ENCODE measurements around the gene RAB27A. TPM values are rescaled to one million over a fixed set of nuclear protein-coding genes. Genes with fewer than 3 reads are reported as not detected.
"Not testable (repeated sequence)": the region's sequence is repeated elsewhere in the genome, so short reads cannot be mapped to it uniquely, and the experiment has no call there.

The RAB27A gene
- total RNA-seq, 1 experiment from 2014 or later = 36.0 TPM

DNA sequence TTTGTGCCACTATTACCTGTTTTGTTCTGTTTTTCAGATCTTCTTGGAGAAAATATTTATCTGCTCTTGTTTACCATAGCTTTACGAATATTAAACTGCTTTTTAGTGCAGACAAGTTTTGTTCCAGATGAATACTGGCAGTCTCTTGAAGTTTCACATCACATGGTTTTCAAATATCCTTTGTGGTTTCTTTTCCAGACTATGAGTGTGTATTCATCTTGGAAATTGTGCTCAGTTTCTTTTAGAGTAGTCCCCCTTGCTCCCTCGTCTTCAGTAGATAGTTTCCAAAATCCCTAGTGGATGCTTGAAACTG is 30.6 kb upstream of the RAB27A start:
- Mint-ChIP-seq H3K9me3 (ENCODE audit: unreplicated experiment) (no peaks in the 10 kb centered on the region), H3K4me3 (ENCODE audit: unreplicated experiment) (peak overlapping the region; percentile 93), H3K27me3 (ENCODE audit: insufficient read depth, unreplicated experiment) (no peaks in the 10 kb centered on the region), H3K36me3 (ENCODE audit: insufficient read depth, unreplicated experiment) (peaks cover 23% of the 10 kb centered on the region), H3K4me1 (ENCODE audit: insufficient read depth, unreplicated experiment) (peaks cover 14% of the 10 kb centered on the region), H3K27ac (ENCODE audit: low read depth, unreplicated experiment) (no peak overlapping the region)
- TF ChIP-seq, protein P1, sequence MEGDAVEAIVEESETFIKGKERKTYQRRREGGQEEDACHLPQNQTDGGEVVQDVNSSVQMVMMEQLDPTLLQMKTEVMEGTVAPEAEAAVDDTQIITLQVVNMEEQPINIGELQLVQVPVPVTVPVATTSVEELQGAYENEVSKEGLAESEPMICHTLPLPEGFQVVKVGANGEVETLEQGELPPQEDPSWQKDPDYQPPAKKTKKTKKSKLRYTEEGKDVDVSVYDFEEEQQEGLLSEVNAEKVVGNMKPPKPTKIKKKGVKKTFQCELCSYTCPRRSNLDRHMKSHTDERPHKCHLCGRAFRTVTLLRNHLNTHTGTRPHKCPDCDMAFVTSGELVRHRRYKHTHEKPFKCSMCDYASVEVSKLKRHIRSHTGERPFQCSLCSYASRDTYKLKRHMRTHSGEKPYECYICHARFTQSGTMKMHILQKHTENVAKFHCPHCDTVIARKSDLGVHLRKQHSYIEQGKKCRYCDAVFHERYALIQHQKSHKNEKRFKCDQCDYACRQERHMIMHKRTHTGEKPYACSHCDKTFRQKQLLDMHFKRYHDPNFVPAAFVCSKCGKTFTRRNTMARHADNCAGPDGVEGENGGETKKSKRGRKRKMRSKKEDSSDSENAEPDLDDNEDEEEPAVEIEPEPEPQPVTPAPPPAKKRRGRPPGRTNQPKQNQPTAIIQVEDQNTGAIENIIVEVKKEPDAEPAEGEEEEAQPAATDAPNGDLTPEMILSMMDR (IDR thresholded peaks at IDR 0.05; ENCODE audit: unreplicated experiment) = no peak
- ChIA-PET POLR2A (interaction anchor here (0.6 to 3.3 kb wide), 8 partner anchors 32 to 1394 kb away, joined by 3 to 22 read pairs (median 6); partner anchors contain the start of gene RSL24D1), CTCF (interaction anchor here (1.0 to 1.7 kb wide), 3 partner anchors 9 to 115 kb away, joined by 3 read pairs; no protein-coding TSS in a partner anchor)
- no TSS peak for BruUV-seq (replicated peaks)
- no peak for DNase-seq (ENCODE audit: unreplicated experiment)
- intact Hi-C loops (cut with micrococcal nuclease) = no loop called here

DNA sequence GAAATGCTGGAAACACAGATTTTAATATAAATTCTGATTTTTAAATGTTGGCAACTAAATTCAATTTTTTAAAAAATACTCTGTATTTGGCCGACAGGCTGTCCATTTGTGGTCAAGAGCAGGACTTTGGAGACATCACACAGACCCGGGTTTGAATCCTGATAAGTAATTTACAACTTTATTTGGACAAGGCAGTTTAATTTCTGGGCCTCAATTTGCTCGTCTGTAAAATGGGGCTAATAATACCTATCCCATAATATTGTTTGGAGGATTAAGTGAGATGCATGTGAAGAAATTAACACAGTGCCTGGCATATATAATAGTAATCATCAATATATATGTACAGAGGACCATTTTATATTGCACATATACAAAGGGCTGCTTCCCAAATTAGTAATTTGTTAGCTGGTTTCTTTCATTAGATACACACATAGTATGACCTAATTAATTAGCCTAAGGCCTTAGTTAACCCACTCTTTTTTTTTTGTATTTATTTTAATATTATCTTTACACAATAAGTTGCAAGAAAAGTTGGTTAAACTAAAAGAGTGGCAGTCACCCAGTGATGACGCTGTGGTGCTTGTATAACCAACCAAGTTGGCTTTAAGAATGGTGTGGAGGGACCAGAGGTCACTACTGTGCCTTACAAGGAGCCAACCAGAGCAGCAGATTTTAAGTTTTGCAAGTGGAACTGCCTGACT is 30.1 kb upstream of the RAB27A start:
- H3K27ac Mint-ChIP-seq (ENCODE audit: low read depth, unreplicated experiment) = peak overlapping the region; percentile 98
- peak; percentile 22 for DNase-seq (ENCODE audit: unreplicated experiment)
- ChIA-PET POLR2A (interaction anchor here (0.6 to 3.3 kb wide), 27 partner anchors 9 to 1410 kb away, joined by 3 to 22 read pairs (median 4); partner anchors contain the start of genes CCPG1, PIERCE2 and RSL24D1), CTCF (interaction anchor here (0.6 to 2.3 kb wide), 9 partner anchors 9 to 639 kb away, joined by 3 to 12 read pairs (median 3); partner anchors contain the start of genes CCPG1 and PIERCE2)
- TF ChIP-seq, protein P1 (IDR thresholded peaks at IDR 0.05; ENCODE audit: unreplicated experiment) = no peak
- peak overlapping the region; percentile 93 for H3K4me3 Mint-ChIP-seq (ENCODE audit: unreplicated experiment)
- H3K4me1 Mint-ChIP-seq (ENCODE audit: insufficient read depth, unreplicated experiment) = peaks cover 15% of the 10 kb centered on the region
- peaks cover 18% of the 10 kb centered on the region for H3K36me3 Mint-ChIP-seq (ENCODE audit: insufficient read depth, unreplicated experiment)
- H3K27me3 Mint-ChIP-seq (ENCODE audit: insufficient read depth, unreplicated experiment) = no peaks in the 10 kb centered on the region
- BruUV-seq (replicated peaks) = TSS peak; percentile 67
- H3K9me3 Mint-ChIP-seq (ENCODE audit: unreplicated experiment) = no peaks in the 10 kb centered on the region
- intact Hi-C loops (cut with micrococcal nuclease) = loop anchor here (1.0 kb wide), 3 partner anchors 89 to 322 kb away; partner anchors contain the start of genes CCPG1 and PIERCE2

DNA sequence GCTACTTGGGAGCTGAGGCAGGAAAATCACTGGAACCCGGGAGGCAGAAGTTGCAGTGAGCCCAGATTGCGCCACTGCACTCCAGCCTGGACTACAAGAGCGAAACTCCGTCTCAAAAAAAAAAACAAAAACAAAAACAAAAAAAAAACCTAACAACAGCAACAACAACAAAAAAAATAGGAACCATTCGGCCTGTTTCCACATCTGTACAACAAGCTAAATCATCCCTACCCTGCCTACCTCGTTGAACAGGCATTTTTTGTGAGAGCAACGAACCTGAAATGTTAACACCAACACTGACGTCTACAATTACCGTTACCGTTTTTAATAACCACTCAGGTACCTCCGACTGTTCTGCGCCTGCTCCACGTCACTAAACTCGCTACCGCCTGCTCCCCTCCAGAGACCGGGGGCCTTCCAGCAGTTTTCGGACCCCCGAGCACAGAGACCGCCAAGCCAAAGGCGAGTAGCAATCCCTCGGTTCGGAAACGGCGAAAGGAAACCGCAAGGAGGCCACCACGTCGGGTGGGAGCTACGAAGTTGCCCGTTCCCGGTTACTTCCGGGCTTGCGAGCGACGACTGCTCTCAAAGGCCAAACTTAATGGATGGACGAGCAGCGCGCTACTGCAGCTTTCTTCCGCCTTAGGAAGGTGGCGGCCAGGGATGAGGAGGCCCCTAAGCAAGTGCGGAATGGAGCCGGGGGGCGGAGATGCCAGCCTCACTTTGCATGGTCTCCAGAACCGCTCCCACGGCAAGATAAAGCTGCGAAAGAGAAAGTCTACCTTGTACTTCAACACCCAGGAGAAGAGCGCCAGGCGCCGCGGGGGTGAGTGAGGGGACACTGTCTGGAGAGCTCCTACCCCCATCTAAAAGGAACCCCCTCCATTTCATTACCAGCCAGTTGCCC is 29.2 kb upstream of the RAB27A start, which contains the start of the genes PIGB and PIGBOS1:
PIGB (plus strand) TSS at position 635 of the 907 bp plus-strand sequence; CDS start at position 664, 29 bp downstream.
PIGBOS1 (minus strand) TSS at position 536 of the 907 bp plus-strand sequence. CDS start 1,331 bp downstream, outside the sequence.
- BruUV-seq (replicated peaks) = TSS peak; percentile 58
- peak within 1 kb of the TSS; percentile 98 for H3K27ac Mint-ChIP-seq (ENCODE audit: low read depth, unreplicated experiment)

DNA sequence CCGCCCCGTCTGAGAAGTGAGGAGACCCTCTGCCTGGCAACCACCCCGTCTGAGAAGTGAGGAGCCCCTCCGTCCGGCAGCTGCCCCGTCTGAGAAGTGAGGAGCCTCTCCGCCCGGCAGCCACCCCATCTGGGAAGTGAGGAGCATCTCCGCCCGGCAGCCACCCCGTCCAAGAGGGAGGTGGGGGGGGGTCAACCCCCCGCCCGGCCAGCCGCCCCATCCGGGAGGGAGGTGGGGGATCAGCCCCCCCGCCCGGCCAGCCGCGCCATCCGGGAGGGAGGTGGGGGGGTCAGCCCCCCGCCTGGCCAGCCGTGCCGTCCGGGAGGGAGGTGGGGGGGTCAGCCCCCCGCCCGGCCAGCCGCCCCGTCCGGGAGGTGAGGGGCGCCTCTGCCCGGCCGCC is 13.2 kb upstream of the RAB27A start:
- not testable (repeated sequence) for H3K4me3 Mint-ChIP-seq (ENCODE audit: unreplicated experiment)

More for the DNA sequence above, 29.2 kb upstream of the RAB27A start, which contains the start of the genes PIGB and PIGBOS1:
- POLR2A ChIA-PET = interaction anchor here (0.6 to 3.3 kb wide), 28 partner anchors 9 to 1411 kb away, joined by 3 to 22 read pairs (median 4); partner anchors contain the start of genes CCPG1, PIERCE2 and RSL24D1
- peaks cover 18% of the 10 kb centered on the region for H3K36me3 Mint-ChIP-seq (ENCODE audit: insufficient read depth, unreplicated experiment)
- H3K9me3 Mint-ChIP-seq (ENCODE audit: unreplicated experiment) = no peaks in the 10 kb centered on the region
- H3K4me3 Mint-ChIP-seq (ENCODE audit: unreplicated experiment) = peak within 1 kb of the TSS; percentile 93
- H3K27me3 Mint-ChIP-seq (ENCODE audit: insufficient read depth, unreplicated experiment) = no peaks in the 10 kb centered on the region
- H3K4me1 Mint-ChIP-seq (ENCODE audit: insufficient read depth, unreplicated experiment) = peaks cover 15% of the 10 kb centered on the region
- TF ChIP-seq, protein P1 (IDR thresholded peaks at IDR 0.05; ENCODE audit: unreplicated experiment) = no peak
- CTCF ChIA-PET = interaction anchor here (0.6 to 2.3 kb wide), 12 partner anchors 10 to 640 kb away, joined by 3 to 12 read pairs (median 3); partner anchors contain the start of genes CCPG1 and PIERCE2
- intact Hi-C loops (cut with micrococcal nuclease) = loop anchor here (1.0 kb wide), 3 partner anchors 89 to 322 kb away; partner anchors contain the start of genes CCPG1 and PIERCE2
- peak; percentile 86 for DNase-seq (ENCODE audit: unreplicated experiment)

More for the DNA sequence above, 13.2 kb upstream of the RAB27A start:
- POLR2A ChIA-PET; H3K9me3 Mint-ChIP-seq (ENCODE audit: unreplicated experiment); H3K4me1 Mint-ChIP-seq (ENCODE audit: insufficient read depth, unreplicated experiment); intact Hi-C loops (cut with micrococcal nuclease); H3K27me3 Mint-ChIP-seq (ENCODE audit: insufficient read depth, unreplicated experiment); H3K36me3 Mint-ChIP-seq (ENCODE audit: insufficient read depth, unreplicated experiment); BruUV-seq (replicated peaks); CTCF ChIA-PET; H3K27ac Mint-ChIP-seq (ENCODE audit: low read depth, unreplicated experiment); DNase-seq (ENCODE audit: unreplicated experiment): not testable (repeated sequence)
